ENCODE results near the gene VEGFD. TPM values are rescaled to one million over a fixed set of nuclear protein-coding genes. Genes with fewer than 3 reads are reported as not detected.

The VEGFD gene
- total and polyA plus RNA-seq, 2 donors (not counting 1 experiment from before 2014, with no cell fraction given): not detected

GRCh38 chrX:15398874-15399273 is 14.7 kb upstream of the VEGFD start:
- ATAC-seq (ENCODE audit: low read depth) (no peak), DNase-seq (no peak)
- CTCF ChIA-PET: no interaction called here
- intact Hi-C loops (cut with micrococcal nuclease): no loop called here
- H2AFZ ChIP-seq (ENCODE audit: insufficient read depth, low read depth, low read length, poor library complexity, severe bottlenecking): no peak overlapping the region
- no peaks in the 10 kb centered on the region for H3K9me3 ChIP-seq (ENCODE audit: control extremely low read depth in 1 of 3, control insufficient read depth in 2 of 3, insufficient read depth in 1 of 3, low read length in 2 of 3)
- TF ChIP-seq EZH2 (IDR thresholded peaks at IDR 0.05; ENCODE audit: borderline replicate concordance, insufficient read depth, low read depth, low read length, poor library complexity, severe bottlenecking) (no peak), CTCF (IDR thresholded peaks at IDR 0.05) (no peak)
- Mint-ChIP-seq H3K27ac (no peak overlapping the region), H3K27me3 (no peaks in the 10 kb centered on the region), H3K4me1 (no peaks in the 10 kb centered on the region), H3K4me3 (no peak overlapping the region), H3K9me3 (ENCODE audit: insufficient read depth) (no peaks in the 10 kb centered on the region)
- H4K20me1 ChIP-seq (ENCODE audit: control insufficient read depth, insufficient read depth, low read length, poor library complexity, severe bottlenecking): no peaks in the 10 kb centered on the region
- H3K27me3 ChIP-seq (replicated peaks in 1 of 4; ENCODE audit: control extremely low read depth in 1 of 4, control insufficient read depth in 3 of 4, insufficient read depth in 4 of 4, low read length in 3 of 4): no peaks in the 10 kb centered on the region
- POLR2A ChIA-PET: no interaction called here
- H3K36me3 ChIP-seq (replicated peaks in 1 of 2; ENCODE audit: control extremely low read depth in 1 of 2, control insufficient read depth in 1 of 2, extremely low read depth in 1 of 2, insufficient read depth in 2 of 2, low read length in 1 of 2): no peaks in the 10 kb centered on the region
- no peak overlapping the region for H3K4me3 ChIP-seq (ENCODE audit: control extremely low read depth in 1 of 5, extremely low read depth in 1 of 5, insufficient read depth in 1 of 5, low read depth in 2 of 5, low read length in 4 of 5)
- no peaks in the 10 kb centered on the region for H3K79me2 ChIP-seq (ENCODE audit: control insufficient read depth, insufficient read depth, low read length)
- H3K4me2 ChIP-seq (replicated peaks; ENCODE audit: low read depth, low read length, poor library complexity, severe bottlenecking): no peak overlapping the region
- no peaks in the 10 kb centered on the region for H3K4me1 ChIP-seq (ENCODE audit: control insufficient read depth in 2 of 2, insufficient read depth in 2 of 2, low read length in 2 of 2)
- H3K9ac ChIP-seq (ENCODE audit: low read length): no peak overlapping the region
- no peak overlapping the region for H3K27ac ChIP-seq (ENCODE audit: low read length in 2 of 2)

GRCh38 chrX:15395789-15396188 is 11.6 kb upstream of the VEGFD start:
- no CpG with 5 or more reads among the region's 2 CpGs for WGBS (ENCODE audit: insufficient coverage)
- Histone ChIP-seq H3K36me3 (replicated peaks in 1 of 2; ENCODE audit: control extremely low read depth in 1 of 2, control insufficient read depth in 1 of 2, extremely low read depth in 1 of 2, insufficient read depth in 2 of 2, low read length in 1 of 2) (no peaks in the 10 kb centered on the region), H4K20me1 (ENCODE audit: control insufficient read depth, insufficient read depth, low read length, poor library complexity, severe bottlenecking) (no peaks in the 10 kb centered on the region), H3K9ac (ENCODE audit: low read length) (no peak overlapping the region), H3K4me1 (ENCODE audit: control insufficient read depth in 2 of 2, insufficient read depth in 2 of 2, low read length in 2 of 2) (no peaks in the 10 kb centered on the region), H3K27ac (ENCODE audit: low read length in 2 of 2) (no peak overlapping the region), H3K27me3 (replicated peaks in 1 of 4; ENCODE audit: control extremely low read depth in 1 of 4, control insufficient read depth in 3 of 4, insufficient read depth in 4 of 4, low read length in 3 of 4) (no peaks in the 10 kb centered on the region), H2AFZ (ENCODE audit: insufficient read depth, low read depth, low read length, poor library complexity, severe bottlenecking) (no peak overlapping the region), H3K79me2 (ENCODE audit: control insufficient read depth, insufficient read depth, low read length) (no peaks in the 10 kb centered on the region), H3K4me2 (replicated peaks; ENCODE audit: low read depth, low read length, poor library complexity, severe bottlenecking) (no peak overlapping the region), H3K9me3 (ENCODE audit: control extremely low read depth in 1 of 3, control insufficient read depth in 2 of 3, insufficient read depth in 1 of 3, low read length in 2 of 3) (no peaks in the 10 kb centered on the region), H3K4me3 (ENCODE audit: control extremely low read depth in 1 of 5, extremely low read depth in 1 of 5, insufficient read depth in 1 of 5, low read depth in 2 of 5, low read length in 4 of 5) (no peak overlapping the region)
- DNase-seq (no peak), ATAC-seq (ENCODE audit: low read depth) (no peak)
- ChIA-PET CTCF (no interaction called here), POLR2A (no interaction called here)
- TF ChIP-seq EZH2 (IDR thresholded peaks at IDR 0.05; ENCODE audit: borderline replicate concordance, insufficient read depth, low read depth, low read length, poor library complexity, severe bottlenecking) (no peak), CTCF (IDR thresholded peaks at IDR 0.05) (no peak)
- H3K9me3 Mint-ChIP-seq (ENCODE audit: insufficient read depth): no peaks in the 10 kb centered on the region
- no peaks in the 10 kb centered on the region for H3K27me3 Mint-ChIP-seq
- no peak overlapping the region for H3K27ac Mint-ChIP-seq
- no peak overlapping the region for H3K4me3 Mint-ChIP-seq
- intact Hi-C loops (cut with micrococcal nuclease): no loop called here
- no peaks in the 10 kb centered on the region for H3K4me1 Mint-ChIP-seq

Measured in B cell (primary cell).